ENCODE measurements around the gene OLIG1.

OLIG1 gene

GRCh38 chr21:33069994-33070743, at the start of gene OLIG1:
Gene OLIG1 (plus strand): TSS chr21:33070141. CDS start chr21:33070247, 106 bp downstream.
- peak in 1 of 2 donors; percentile 50 for DNase-seq

GRCh38 chr21:33020558-33021100, 49.3 kb upstream of the OLIG1 start:
- no peak for DNase-seq

GRCh38 chr21:33021150-33021549, 48.8 kb upstream of the OLIG1 start:
- DNase-seq = no peak

- DNase-seq = no peak
These were observed 48.3 kb upstream of the OLIG1 start for GRCh38 chr21:33021667-33022066.

GRCh38 chr21:33022489-33022827, 47.5 kb upstream of the OLIG1 start:
- no peak for DNase-seq

GRCh38 chr21:33022828-33023573, 46.9 kb upstream of the OLIG1 start:
- DNase-seq = no peak

- DNase-seq = no peak
These were observed 46.3 kb upstream of the OLIG1 start for GRCh38 chr21:33023574-33024200.

GRCh38 chr21:33024201-33025103, 45.5 kb upstream of the OLIG1 start:
- DNase-seq = no peak

GRCh38 chr21:33025106-33025488, 44.8 kb upstream of the OLIG1 start:
- DNase-seq = no peak

GRCh38 chr21:33025489-33026442, 44.2 kb upstream of the OLIG1 start, which contains the start of gene OLIG2:
Gene OLIG2 (plus strand): TSS chr21:33025935. CDS start chr21:33026863, 928 bp downstream.
- DNase-seq = no peak

GRCh38 chr21:33026443-33026858, 43.5 kb upstream of the OLIG1 start:
- DNase-seq = no peak

- DNase-seq = no peak
These were observed 43.0 kb upstream of the OLIG1 start for GRCh38 chr21:33026878-33027400.

- DNase-seq = no peak
These were observed 42.3 kb upstream of the OLIG1 start for GRCh38 chr21:33027401-33028286.

- DNase-seq = no peak
These were observed 41.7 kb upstream of the OLIG1 start for GRCh38 chr21:33028287-33028670.

- peak; percentile 22 to 32 for DNase-seq
These were observed 41.1 kb upstream of the OLIG1 start for GRCh38 chr21:33028773-33029384.

- DNase-seq = no peak
These were observed 40.5 kb upstream of the OLIG1 start for GRCh38 chr21:33029385-33029921.

- DNase-seq = no peak
These were observed 39.9 kb upstream of the OLIG1 start for GRCh38 chr21:33029975-33030461.

- DNase-seq = no peak
These were observed 39.3 kb upstream of the OLIG1 start for GRCh38 chr21:33030633-33031032.

Data from CD4-positive, alpha-beta T cell treated with Interleukin-1 beta for 1 hour (primary cell).